Activated T-cell treated with anti-CD3 and anti-CD28 coated beads, Interleukin-2, amount 50 U/mL, for 72 hours (primary cell): ENCODE measurements around the gene CDC6. TPM values are rescaled to one million over a fixed set of nuclear protein-coding genes. Genes with fewer than 3 reads are reported as not detected.

Source experiments
- ATAC-seq, 2 donors: fragments of 150-1000 bp; cut with Tn5 transposase; replicated peaks in 1 of 2; 2 replicates each; pipeline ENCODE4 v1.10.0; 2021; ENCODE audit warnings: moderate library complexity in 2 of 2, mild to moderate bottlenecking in 1 of 2
- DNase-seq, 2 donors: peaks; one replicate each; pipeline ENCODE4 v3.0.0; 2021 to 2022; ENCODE audit warnings: mixed read lengths in 1 of 2
- H3K27ac Mint-ChIP-seq: one replicate; pipeline ENCODE4 v1.8.0; 2022; ENCODE audit warnings: mild to moderate bottlenecking, moderate library complexity, mixed read lengths
- H3K27me3 Mint-ChIP-seq: one replicate; pipeline ENCODE4 v1.8.0; 2022; ENCODE audit warnings: low read depth, mixed read lengths
- H3K36me3 Mint-ChIP-seq, 2 donors: one replicate each; pipeline ENCODE4 v1.8.0; 2022; ENCODE audit warnings: mixed read lengths in 2 of 2, mild to moderate bottlenecking in 1 of 2; ENCODE audit not compliant: insufficient read depth in 2 of 2
- H3K4me1 Mint-ChIP-seq: one replicate; pipeline ENCODE4 v1.8.0; 2022; ENCODE audit warnings: low read depth, mixed read lengths
- H3K4me3 Mint-ChIP-seq, 2 donors: one replicate each; pipeline ENCODE4 v1.8.0; 2022; ENCODE audit warnings: mild to moderate bottlenecking in 2 of 2, mixed read lengths in 2 of 2, moderate library complexity in 2 of 2
- H3K9me3 Mint-ChIP-seq, 2 donors: one replicate each; pipeline ENCODE4 v1.8.0; 2022; ENCODE audit warnings: mixed read lengths in 2 of 2
- total RNA-seq, 2 donors: library from RNA; stranded (reverse); gene quantifications; one replicate each; pipeline ENCODE4 v1.2.3, GENCODE V29; 2022

Gene CDC6
- total RNA-seq, 2 donors from 2014 or later: 86.2 to 92.6 TPM

- peaks cover 65% of the 10 kb centered on the region for H3K4me1 Mint-ChIP-seq
- no peak for DNase-seq
- no peak overlapping the region for H3K4me3 Mint-ChIP-seq
- no peaks in the 10 kb centered on the region for H3K9me3 Mint-ChIP-seq
- no peaks in the 10 kb centered on the region for H3K27me3 Mint-ChIP-seq
- no peak for ATAC-seq
- no peak overlapping the region for H3K27ac Mint-ChIP-seq
- peaks cover 3 to 17% of the 10 kb centered on the region in 2 donors for H3K36me3 Mint-ChIP-seq
These were observed 47.9 kb downstream of the CDC6 start for GRCh38 chr17:40335620-40336019.

- Mint-ChIP-seq H3K36me3 (peaks cover 3 to 12% of the 10 kb centered on the region in 2 donors), H3K27ac (peak overlapping the region; percentile 73), H3K9me3 (no peaks in the 10 kb centered on the region), H3K4me1 (peaks cover 58% of the 10 kb centered on the region), H3K4me3 (peak overlapping the region in 1 of 2 donors; percentile 50), H3K27me3 (no peaks in the 10 kb centered on the region)
- DNase-seq: no peak
- ATAC-seq: no peak
These were observed 49.7 kb downstream of the CDC6 start for GRCh38 chr17:40337351-40337750.

DNA sequence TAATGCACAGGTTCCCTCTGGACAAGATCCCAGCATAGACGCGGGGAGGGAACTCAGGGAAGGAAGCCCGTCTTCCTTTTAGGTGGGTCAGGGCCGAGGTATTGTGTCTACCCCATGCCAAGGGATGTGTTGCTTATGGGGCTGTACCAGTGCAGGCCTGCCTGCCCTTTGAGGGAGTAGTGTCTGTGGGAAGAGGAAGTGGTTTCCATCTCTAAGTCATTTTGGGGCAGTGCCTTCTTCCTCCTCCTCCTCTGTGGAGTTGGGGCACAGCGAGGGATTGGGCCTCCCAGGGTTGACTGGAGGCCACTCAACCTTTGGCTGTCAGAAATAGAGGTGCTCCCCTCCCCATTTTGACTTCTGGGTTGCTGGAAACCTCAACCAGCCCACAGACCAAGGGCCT, 50.4 kb downstream of the CDC6 start:
- H3K36me3 Mint-ChIP-seq: peaks cover 0 to 9% of the 10 kb centered on the region in 2 donors
- peak overlapping the region; percentile 73 for H3K27ac Mint-ChIP-seq
- ATAC-seq (no peak), DNase-seq (no peak)
- H3K9me3 Mint-ChIP-seq: no peaks in the 10 kb centered on the region
- no peaks in the 10 kb centered on the region for H3K27me3 Mint-ChIP-seq
- peak overlapping the region in 1 of 2 donors; percentile 50 for H3K4me3 Mint-ChIP-seq
- peaks cover 57% of the 10 kb centered on the region for H3K4me1 Mint-ChIP-seq

DNA sequence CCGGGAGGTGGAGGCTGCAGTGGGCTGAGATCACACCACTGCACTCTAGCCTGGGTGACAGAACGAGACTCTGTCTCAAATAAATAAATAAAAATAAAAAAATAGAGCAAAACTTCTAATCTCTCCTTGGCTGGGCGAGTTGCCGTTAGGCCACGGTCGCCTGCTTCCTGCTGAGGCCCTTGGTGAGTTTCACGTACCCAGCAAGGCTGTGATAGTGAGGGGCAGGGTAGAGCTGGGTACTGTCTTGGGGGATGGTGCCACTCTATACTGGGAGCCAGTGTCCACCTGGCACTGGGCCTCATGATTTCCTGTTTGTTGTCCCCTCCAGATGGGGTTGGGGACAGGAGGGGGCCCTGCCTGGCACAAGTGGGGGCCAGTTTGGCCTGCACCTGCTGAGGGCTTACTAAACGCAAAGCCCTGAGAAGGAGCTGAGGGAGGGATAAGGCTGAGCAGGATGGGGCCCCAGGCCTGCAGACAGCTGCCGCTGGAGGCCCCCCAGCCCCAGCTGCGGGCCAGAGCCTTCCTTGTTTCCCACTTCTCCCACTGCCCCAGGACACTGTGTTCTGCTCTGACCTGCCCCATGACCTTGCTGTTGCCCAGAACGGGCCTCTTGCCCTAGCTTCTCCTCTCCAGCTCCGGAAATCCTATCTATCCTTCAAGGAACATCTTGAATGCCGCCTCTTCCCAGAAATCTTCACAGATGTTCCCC, 51.4 kb downstream of the CDC6 start:
- peaks cover 0 to 5% of the 10 kb centered on the region in 2 donors for H3K36me3 Mint-ChIP-seq
- no peak overlapping the region for H3K4me3 Mint-ChIP-seq

GRCh38 chr17:40340327-40340726, 52.6 kb downstream of the CDC6 start:
- DNase-seq (no peak), ATAC-seq (no peak)
- peaks cover 68% of the 10 kb centered on the region for H3K4me1 Mint-ChIP-seq
- H3K27me3 Mint-ChIP-seq: no peaks in the 10 kb centered on the region
- H3K27ac Mint-ChIP-seq: peak overlapping the region; percentile 75
- peaks cover 0 to 5% of the 10 kb centered on the region in 2 donors for H3K36me3 Mint-ChIP-seq
- no peaks in the 10 kb centered on the region for H3K9me3 Mint-ChIP-seq
- H3K4me3 Mint-ChIP-seq: no peak overlapping the region

More for the DNA sequence above, 51.4 kb downstream of the CDC6 start:
- Mint-ChIP-seq H3K9me3 (no peaks in the 10 kb centered on the region), H3K4me1 (peaks cover 62% of the 10 kb centered on the region), H3K27me3 (no peaks in the 10 kb centered on the region), H3K27ac (peak overlapping the region; percentile 52)
- DNase-seq (no peak), ATAC-seq (no peak)

DNA sequence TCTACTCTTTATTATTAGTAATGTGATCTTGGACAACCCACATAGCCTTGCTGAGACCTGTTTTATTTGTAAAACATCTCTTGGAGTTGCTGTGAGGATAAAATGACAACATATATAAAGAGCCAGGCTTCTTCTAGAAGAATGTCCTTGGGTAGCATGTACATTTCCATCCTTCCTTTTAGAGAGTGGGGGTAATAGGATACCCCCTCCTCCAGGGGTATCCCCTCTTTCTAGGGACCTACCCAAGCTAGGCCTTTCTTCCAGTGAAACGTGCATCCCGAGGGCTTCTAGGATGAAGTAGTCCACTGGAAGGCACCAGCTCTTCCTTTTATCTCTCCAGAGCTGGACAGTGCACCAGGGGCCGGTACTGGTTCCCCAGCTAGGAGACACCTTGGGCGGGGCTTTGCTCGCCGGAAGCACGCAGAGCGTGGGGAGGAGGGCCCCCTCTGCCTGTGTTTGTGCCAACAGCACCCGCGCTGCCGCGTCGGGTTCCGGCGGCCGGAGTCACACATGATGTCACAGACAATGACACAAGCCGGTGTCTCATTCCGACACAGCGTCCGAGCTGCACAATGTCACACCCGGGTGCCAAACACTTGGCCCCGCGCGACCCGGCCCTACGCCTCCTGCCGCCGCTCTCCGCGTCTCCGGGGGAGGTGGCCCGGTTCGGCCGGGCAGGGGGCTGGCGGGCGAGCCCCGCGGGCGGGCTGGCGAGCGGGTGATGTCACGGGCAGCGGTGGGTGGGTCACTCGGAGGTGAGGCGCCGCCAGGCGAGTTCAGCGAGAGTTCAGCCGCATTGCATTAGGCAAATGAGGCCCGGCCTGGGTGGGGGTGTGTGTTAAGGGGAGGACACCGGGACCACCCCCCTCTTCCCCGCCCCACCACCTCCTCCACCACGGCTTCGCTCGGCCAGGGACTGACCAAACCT, 53.5 kb downstream of the CDC6 start:
- DNase-seq (peak; percentile 92 to 93), ATAC-seq (peak; percentile 94 to 96)
- H3K27me3 Mint-ChIP-seq: no peaks in the 10 kb centered on the region
- peak overlapping the region; percentile 72 to 80 for H3K4me3 Mint-ChIP-seq
- no peaks in the 10 kb centered on the region for H3K9me3 Mint-ChIP-seq
- H3K27ac Mint-ChIP-seq: peak overlapping the region; percentile 75
- H3K36me3 Mint-ChIP-seq: peaks cover 0 to 5% of the 10 kb centered on the region in 2 donors
- H3K4me1 Mint-ChIP-seq: peaks cover 76% of the 10 kb centered on the region

- H3K4me1 Mint-ChIP-seq: peaks cover 76% of the 10 kb centered on the region
- ATAC-seq (no peak), DNase-seq (peak in 1 of 2 donors; percentile 35)
- no peaks in the 10 kb centered on the region for H3K27me3 Mint-ChIP-seq
- H3K4me3 Mint-ChIP-seq: peak overlapping the region; percentile 80
- H3K9me3 Mint-ChIP-seq: no peaks in the 10 kb centered on the region
- peaks cover 0 to 5% of the 10 kb centered on the region in 2 donors for H3K36me3 Mint-ChIP-seq
- no peak overlapping the region for H3K27ac Mint-ChIP-seq
These were observed 54.3 kb downstream of the CDC6 start for GRCh38 chr17:40341808-40342503.

DNA sequence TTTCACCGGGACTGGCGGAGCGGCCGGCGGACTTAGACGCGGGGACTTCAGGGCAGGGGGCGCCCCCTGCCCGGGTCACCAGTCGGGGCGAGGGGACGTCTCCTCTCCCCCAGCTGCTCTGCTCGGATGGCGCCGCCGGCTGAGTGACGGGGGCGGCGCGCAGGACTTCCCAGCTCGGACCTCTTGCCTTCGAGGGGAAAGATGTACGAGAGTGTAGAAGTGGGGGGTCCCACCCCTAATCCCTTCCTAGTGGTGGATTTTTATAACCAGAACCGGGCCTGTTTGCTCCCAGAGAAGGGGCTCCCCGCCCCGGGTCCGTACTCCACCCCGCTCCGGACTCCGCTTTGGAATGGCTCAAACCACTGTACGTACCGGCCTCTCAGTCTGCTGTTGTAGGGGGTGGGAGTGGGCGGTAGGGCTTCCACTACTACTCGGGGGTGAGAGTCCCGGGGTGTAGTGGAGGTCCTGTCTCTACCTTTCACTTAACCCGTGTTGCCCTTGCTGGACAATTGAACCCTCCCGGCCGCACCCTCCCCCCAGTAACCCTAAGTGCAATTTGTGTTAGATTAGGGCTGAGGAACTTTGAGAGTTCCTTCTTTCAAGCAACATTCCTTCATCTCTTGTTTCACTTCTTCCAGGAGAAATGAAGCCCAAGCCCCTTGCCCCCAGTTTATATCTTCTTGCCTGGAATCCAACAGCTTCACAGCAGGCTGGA, 55.0 kb downstream of the CDC6 start:
- H3K27ac Mint-ChIP-seq: peak overlapping the region; percentile 72
- H3K9me3 Mint-ChIP-seq: no peaks in the 10 kb centered on the region
- peak overlapping the region; percentile 77 to 80 for H3K4me3 Mint-ChIP-seq
- ATAC-seq: no peak
- DNase-seq: no peak
- H3K36me3 Mint-ChIP-seq: peaks cover 0 to 2% of the 10 kb centered on the region in 2 donors
- H3K27me3 Mint-ChIP-seq: no peaks in the 10 kb centered on the region
- H3K4me1 Mint-ChIP-seq: peaks cover 76% of the 10 kb centered on the region

DNA sequence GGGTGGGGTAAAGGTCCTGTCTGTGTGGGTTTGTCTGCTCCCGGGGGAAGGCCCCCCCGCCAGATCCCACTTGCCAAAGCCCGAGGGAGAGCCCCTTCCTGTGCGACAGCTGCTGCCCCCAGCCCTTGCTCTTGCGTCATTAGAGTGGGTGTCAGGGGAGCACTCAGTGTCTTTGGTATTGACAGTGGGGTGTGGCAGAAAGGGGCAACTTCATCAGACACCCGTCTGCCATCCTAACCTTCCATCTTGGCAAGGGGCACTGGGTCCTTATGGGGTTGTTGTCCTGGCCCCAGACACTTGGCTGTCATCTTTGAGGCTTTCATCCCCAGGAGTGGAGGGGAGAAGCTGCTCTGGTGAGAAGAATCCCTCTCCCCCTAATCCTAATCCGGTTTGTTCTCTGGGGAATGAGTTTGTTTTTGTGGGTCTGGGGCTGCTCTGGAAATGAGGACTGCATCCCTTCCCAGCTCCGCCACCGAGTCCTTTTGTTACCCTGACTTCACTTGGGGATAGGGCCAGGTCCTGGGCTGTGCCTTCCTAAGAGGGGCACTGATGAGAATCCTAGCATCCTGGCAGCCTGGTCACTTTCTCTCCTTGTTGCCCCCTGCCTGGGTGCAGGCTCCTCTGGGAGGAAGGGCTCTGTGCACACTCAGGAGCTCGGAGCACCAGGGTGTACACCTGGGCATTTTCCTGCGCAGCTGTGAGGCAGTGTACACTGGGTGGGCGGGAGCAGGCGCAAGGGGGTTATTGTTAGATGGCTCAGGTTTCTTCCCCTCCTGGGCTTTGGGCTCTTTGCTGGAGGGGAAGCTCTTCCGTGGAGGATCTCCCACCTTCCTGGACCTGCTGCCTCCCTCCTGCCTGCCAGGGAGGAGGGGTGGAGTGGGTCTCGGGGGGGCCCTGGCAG, 55.8 kb downstream of the CDC6 start:
- DNase-seq: no peak
- no peak for ATAC-seq
- Mint-ChIP-seq H3K27ac (no peak overlapping the region), H3K4me3 (peak overlapping the region; percentile 77 to 80), H3K4me1 (peaks cover 73% of the 10 kb centered on the region), H3K27me3 (no peaks in the 10 kb centered on the region), H3K36me3 (no peaks in the 10 kb centered on the region), H3K9me3 (no peaks in the 10 kb centered on the region)

- H3K36me3 Mint-ChIP-seq: no peaks in the 10 kb centered on the region
- no peaks in the 10 kb centered on the region for H3K27me3 Mint-ChIP-seq
- H3K9me3 Mint-ChIP-seq: no peaks in the 10 kb centered on the region
- H3K27ac Mint-ChIP-seq: no peak overlapping the region
- DNase-seq (no peak), ATAC-seq (no peak)
- H3K4me1 Mint-ChIP-seq: peaks cover 65% of the 10 kb centered on the region
- peak overlapping the region; percentile 56 to 80 for H3K4me3 Mint-ChIP-seq
These were observed 56.9 kb downstream of the CDC6 start for GRCh38 chr17:40344421-40345160.
